Stimulated activated CD8-positive, alpha-beta memory T cell treated with anti-CD3 and anti-CD28 coated beads, Interleukin-7, amount 100 ng/mL, for 24 hours (primary cell): ENCODE results near the gene SLC6A6.

ENCODE experiments used
- DNase-seq: peaks from one replicate; pipeline ENCODE4 v3.0.0-alpha.2; 2020; ENCODE audit warnings: low read depth

The SLC6A6 gene

DNA sequence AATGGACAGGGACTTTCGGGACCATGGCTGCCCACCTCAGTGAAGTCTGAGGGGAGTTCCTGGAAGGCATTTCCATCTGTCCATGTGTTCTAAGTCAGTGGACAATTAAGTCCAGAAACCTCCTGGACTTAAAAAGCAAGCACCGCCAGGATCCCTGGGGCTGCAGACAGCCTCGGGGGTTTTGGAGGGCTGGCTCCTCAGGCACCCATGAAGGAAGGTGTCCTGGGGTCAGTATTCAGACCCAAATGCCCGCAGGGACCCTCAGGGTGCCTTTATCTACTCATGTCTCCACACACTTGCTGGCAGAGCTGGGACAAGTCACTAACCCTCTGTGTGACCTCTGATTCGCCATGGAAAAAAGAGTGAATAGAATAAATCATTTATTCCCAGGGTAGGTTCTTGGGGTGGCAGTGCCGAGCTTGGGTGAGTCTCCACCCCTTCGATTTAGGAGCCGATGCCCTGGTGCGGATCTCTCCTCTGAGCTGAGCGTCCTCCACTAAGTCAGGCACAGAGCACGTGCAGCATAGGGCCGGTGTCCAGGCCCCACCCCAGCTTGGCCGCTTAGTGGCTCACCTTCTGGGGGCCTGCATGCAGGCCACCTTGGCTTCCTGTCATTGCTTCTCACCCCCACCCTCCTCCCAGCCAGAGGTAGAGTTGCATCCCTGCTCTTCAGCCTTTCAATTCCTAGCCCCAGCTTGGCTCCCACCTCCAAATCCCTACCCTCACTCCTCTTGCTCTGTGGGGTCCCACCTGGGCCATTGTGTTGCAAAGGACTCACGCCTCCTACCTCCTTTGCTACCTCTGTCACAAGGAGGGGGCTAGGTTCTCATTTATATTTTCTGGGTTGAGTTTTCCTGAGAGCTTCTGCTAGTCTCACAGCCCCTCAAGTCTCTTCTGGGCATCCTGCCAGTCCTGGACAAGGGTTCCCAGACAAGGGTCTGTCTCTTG lies 19.9 kb downstream of the SLC6A6 start:
- DNase-seq = no peak

- no peak for DNase-seq
These were observed 20.9 kb downstream of the SLC6A6 start for GRCh38 chr3:14423197-14423743.

DNA sequence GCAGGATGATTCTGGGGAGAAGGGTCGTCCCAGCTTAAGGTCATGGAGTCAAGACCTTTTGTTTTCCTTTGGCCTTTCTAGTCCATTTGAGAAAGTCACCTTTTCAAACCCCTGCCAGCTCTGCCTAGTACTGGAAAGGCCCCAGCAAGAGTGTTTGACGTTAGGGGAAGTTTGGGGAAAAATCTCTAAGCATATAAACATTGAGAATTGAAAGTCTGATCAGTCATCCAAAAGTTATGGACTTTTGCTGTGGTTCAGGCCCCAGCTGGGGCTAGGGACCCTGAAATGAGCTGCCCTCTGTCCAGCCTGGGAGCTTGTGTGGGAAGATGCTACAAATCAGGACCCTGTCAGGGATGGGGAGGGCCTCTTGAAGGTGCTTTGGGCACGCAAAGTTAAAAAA lies 21.6 kb downstream of the SLC6A6 start:
- no peak for DNase-seq

DNA sequence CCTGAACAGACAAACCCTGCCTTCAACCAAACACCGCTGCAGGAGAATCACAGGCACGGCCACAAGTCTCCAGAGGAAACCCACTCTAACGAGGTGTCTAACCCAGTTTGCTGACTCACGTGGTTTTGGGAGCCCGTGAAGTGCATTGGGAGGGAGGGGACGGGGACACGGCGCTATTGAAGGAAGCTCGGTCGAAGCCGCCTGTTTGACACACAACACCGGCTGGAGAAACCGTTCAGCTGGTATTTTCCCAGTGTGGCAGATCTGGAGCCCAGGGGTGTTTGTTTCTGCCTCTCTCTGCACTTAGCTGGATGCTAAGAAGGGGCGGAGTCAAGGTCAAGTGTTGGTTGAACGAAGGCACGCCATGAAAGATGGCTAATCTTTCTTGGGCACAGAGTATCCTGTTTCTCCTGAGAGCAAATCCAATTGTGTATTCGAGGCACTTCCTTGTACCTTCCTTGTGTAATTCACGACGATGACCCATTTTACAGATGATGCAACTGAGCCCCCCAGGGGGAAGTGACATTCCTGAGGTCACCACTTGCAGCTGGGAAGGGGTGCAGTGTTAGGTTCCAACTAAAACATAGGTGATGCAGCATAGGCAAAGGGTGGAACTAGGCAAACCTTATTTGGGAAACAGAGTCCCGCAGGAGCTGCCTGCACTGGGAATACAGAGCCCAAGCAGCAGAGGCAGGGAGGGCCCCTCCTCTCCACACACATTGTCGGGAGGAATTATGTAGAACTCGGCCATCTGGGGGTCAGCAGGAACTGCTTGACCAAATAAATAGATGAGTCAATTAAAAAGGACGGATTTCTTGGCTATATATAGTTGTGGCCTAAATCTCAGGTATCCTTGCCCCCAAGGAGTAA lies 22.5 kb downstream of the SLC6A6 start:
- DNase-seq = no peak

DNA sequence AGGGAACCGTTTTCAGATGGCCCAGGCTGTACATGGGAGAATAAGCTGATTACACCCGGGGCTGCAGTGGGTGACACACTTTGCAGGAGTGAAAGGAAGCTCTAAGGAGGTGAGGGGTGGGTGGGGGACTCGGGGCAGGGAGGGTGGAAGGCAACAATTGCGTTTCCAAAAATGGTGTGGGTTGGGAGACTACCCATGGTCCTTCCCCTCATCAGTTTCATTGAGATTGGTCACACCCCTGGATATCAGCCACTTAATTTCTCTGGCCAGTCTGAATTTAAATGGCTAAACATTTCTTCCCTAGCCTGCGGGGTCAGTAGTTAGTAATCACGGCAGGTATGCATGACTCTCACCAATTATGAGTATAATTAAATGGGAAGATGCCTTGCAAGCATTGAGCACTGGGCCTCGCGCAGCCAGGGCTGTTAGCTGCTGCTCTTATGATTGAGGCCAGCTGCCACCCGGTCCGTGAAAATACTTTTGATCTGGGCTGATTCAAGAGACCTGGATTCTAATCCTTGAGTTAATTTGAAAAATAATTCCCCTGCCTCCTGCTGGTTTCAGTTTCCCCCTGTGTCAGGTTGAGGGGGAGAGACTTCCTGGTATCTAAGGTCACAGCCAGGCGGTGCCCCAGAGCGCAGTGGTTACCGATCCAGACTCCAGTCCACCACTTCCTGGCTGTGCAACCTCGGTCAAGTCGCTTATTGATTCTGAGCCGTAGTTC lies 23.3 kb downstream of the SLC6A6 start:
- DNase-seq = no peak

DNA sequence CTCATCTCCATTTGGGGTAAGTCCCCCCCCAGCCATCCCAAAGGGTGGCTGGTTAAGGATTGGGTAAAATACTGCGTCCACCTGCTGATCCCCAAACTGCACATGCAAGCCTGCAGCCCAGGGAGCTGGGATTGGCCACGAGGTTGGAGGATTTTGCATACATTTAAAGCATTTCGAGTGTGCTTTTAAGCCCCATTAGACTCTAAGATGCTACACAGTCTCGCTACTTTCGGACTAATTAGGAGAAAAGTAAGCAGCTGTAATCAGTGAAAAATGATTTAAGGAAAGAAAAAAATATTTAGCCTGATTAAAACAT lies 23.9 kb downstream of the SLC6A6 start:
- no peak for DNase-seq

GRCh38 chr3:14428087-14429033 lies 26.0 kb downstream of the SLC6A6 start:
- DNase-seq = no peak

GRCh38 chr3:14429237-14429636 lies 26.8 kb downstream of the SLC6A6 start:
- DNase-seq = no peak

DNA sequence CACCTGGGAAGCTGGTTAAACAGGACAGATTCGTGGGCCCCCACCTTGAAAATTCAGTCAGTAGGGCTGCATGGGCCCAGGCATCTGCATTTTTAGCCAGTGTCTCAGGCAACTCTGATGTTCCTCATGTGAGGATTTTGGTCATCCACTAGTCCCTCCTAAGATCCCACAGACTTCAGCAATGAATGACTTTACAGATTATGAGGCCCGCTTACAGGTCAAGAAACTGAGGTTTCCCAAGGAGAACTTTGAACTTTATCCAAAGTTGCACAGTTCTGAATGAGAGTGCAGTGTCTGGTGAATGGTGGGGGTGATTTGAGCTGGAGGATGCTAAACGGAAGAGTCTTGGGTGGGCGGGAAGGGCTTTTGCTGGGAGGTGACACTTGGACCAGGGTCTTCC lies 27.2 kb downstream of the SLC6A6 start:
- no peak for DNase-seq

DNA sequence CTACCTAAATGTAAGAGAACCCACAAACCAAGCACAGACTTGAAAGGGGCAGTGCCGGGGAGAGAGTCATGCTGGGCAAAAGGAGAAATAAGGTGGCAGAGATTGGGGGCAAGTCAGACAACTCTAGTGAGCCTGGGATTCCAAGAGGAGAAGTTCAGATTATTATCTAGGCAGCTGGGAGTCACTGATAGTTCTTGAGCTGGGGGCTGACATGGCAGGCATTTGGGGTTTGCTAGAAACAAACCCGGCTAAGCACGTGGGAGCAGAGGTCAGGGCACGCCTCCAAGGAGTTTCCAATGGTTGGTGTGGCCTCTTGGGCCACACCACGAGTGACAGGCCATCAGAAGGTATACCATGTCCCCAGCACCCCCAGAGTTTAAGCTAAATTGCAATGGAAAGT lies 27.6 kb downstream of the SLC6A6 start:
- no peak for DNase-seq

DNA sequence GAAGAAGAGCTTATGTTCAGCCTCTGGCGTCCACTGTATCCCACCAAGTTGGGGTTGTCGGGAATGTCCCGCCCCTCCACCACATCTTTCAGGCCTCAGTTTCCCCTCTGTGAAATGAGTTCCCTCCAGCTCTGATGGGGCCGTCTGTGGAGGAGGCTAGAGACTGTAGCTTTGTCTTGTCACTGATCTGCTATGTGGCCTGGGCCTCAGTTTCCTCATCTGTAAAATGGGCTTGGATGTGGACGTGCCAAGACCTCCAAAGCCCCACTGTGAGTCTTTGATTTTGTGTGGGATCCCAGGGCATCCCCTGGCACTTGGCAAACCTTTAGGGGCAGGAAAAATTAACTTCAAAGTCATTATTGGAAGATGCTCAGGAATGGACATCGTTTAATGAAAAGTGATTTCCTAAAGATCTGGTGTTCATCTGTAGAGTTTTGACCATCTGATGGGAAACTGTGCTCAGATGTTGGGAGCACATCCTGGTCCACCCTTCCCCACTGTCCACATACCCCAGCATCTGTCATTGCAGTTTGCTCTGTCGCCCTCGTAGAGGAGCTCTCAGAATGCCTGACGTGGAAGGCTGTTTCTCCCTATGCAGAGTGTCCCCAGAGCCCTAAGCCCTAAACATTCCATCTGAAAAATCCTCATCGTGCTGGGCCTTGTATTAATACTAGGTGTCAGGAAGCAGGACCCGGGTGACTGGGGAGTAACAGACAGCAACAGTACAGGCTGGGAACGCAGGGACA lies 28.5 kb downstream of the SLC6A6 start:
- DNase-seq = no peak

- DNase-seq = no peak
These were observed 29.1 kb downstream of the SLC6A6 start for GRCh38 chr3:14431452-14431916.

DNA sequence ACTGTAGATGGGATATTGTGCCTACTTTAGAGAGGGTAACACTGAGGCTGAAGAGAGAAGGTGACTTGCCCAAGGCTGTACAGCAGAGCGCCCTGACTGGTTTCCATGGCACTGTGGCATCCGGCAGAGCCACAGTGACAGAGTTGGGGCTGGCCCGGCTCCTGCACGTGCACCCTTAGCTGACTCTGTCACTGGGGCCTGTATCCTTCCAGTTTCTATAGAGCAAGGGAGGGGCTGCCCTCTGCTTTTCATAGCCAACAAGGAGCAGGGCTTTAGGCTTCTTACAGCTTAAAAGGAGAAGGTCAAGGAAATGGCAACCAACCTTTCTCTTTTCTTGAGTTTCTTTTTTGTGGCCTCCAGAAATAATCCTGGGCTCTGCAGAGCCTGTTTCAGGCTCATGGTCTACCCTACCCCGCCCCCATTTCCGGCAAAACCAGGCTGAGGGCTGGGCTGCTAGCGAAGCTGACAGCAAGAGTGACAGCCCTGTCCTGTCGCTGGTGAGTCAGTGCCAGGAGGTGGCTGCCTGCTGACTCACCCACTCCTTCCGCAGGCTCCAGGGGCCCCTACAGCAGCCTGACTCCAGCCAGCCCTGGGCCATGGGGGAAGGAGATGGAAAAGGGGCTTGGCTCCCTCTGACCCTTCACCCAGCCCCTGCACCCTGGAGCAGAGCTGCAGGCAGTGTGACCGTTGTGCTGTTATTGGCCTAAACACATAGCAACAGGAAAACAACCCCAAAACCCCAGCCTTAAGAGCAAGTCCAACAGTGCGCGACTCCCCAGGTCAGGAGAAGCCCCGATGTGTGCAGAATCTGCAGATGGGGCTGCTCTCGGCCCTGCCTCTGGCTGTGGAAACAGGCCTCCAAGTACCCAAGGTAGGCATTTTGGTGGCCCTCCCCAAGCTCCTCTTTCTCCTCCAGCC lies 29.8 kb downstream of the SLC6A6 start:
- DNase-seq = peak; percentile 88

DNA sequence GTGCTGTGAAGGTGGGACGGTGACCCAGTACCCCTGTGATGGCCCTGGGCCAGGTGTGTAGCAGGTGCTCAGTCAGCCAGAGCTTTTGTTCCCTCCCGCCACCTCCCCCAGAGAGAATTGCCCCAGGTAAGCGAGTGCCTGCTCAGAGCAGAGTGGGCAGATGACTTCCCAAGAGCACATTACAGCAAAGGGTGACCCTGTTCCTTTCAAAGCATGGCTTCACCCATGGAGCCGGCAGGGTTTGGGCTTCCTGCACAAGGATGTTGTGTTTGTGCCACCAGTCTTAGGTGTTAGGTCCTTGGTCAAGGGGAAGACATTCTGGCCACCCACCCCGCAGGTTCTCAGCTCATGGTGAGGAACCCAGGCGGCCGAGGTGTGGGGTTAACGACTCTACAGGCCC lies 30.7 kb downstream of the SLC6A6 start:
- no peak for DNase-seq

- no peak for DNase-seq
These were observed 31.7 kb downstream of the SLC6A6 start for GRCh38 chr3:14434126-14434497.

- DNase-seq = no peak
These were observed 32.2 kb downstream of the SLC6A6 start for GRCh38 chr3:14434498-14435151.

DNA sequence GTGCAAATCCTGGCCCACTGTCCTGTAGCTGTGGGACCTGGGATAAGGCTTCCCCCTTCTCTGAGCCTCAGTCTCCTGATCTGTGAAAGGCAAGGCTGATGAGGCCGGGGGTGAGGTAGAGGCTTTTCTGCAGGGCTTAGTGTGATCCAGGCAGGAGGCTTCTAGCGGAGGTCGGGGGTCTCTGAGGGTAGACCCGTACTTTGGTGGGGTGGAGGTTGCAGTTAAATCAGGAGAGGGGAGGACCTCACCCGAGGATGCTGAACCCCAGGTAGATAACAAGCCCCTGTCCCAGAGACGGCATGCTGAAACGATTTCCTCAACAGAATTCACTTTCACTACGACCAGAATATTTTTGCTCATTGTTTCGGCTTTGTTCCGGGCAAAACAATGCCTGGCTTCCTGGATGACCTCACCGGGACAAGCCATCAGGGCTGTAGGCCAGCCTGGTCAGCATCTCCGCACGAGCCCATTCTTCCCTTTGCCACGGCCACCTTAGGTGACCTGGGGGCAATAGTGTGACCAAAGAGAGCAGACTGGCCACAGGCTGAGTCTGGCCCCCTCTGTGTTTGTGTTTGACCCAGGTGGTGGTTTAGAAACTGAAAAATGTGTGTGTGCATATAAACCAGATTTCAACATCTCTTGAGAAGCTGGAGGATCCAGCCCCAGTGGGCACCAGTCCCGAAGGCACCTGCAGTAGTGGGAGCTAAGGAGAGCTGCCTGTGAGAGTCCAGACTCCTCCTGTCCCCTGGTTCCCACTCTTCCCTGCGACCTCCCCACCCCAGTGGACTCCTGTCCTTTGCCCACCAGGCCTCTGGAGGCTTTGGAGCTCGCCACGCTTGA lies 33.0 kb downstream of the SLC6A6 start:
- DNase-seq = no peak

DNA sequence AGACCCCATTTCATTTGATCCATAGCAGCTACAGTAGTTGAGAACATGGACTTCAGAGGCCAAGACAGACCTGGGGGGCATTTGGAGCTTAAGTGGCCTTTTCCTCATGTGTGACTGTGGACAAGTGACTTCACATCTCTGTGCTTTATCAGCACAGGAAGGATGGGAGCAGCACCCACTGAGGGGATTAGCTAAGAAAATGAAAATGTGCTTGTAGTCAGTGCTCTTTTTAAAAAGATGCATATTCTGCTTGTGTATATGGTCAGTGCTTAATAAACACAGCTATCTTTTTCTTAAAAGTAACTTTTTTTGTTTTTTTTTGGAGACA lies 34.5 kb downstream of the SLC6A6 start:
- DNase-seq = no peak
